Germinal center (tissue), 1 donor: ENCODE results near the gene KAT6B.
"Not testable (repeated sequence)": the region's sequence is repeated elsewhere in the genome, so short reads cannot be mapped to it uniquely, and the experiment has no call there.

ENCODE experiments used
- DNase-seq: peaks from one replicate; pipeline ENCODE4 v3.0.0; 2012; ENCODE audit warnings: mixed read lengths, low spot score

Gene KAT6B

DNA sequence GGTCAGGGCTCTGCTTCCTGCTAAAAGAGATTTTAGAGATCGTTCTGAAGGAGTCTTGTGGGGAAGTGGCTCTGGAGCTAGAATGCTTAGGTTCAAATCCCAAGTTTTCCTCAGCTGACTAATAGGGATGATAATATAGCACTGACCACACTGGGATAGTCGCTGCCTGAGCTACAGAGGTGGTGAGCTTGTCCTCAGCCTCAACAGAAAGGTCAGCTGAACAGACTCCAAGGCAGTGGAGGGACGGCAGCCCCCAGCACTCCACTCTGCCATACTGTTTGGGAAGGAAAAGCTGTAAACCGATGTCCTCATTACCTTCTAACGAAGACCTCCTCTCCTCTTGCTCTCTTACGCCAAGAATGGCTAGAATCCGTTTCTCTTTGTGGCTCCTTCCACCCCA lies 36.2 kb downstream of the KAT6B start:
- DNase-seq, result no peak

- DNase-seq, result no peak
Measured at GRCh38 chr10:74863551-74863950, 37.2 kb downstream of the KAT6B start.

DNA sequence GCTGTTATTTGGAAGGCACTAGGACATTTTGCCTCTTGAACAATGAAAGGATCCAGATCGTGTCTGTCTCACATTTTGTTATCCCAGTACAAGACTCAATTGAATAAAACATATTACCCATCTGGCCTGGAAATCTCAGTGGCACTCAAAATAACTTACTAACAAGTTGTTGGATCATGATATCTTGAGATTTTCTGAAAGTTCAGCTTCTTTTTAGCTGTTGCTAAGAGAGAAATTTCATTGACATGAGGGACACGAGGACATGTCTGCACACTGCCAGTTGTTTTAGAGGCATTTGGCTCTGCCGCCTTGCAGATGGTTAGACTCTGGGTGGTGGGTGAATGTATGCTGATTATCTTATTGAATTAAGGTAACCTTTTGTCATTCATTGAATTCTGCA lies 41.0 kb downstream of the KAT6B start:
- no peak for DNase-seq

GRCh38 chr10:74868392-74868977 lies 42.1 kb downstream of the KAT6B start:
- no peak for DNase-seq

- DNase-seq, result no peak
Measured at GRCh38 chr10:74869635-74870034, 43.2 kb downstream of the KAT6B start.

DNA sequence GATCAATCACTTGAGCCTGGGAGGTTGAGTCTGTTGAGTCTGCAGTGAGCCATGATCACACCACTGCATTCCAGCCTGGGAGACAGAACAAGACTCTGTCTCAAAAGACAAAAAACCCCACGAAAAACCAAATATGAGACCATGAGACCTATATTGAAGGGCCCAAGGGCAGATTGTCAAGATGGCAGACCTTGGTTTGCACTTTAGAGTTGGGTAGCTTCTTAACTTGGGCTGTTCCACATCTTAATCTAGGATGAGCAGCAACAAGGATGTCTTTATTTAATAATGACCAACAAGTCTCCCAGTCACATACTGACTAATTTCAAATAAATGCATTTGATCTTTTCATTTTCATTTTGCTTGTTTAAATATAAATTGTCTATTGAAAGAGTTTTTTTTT lies 43.8 kb downstream of the KAT6B start:
- DNase-seq, result no peak

DNA sequence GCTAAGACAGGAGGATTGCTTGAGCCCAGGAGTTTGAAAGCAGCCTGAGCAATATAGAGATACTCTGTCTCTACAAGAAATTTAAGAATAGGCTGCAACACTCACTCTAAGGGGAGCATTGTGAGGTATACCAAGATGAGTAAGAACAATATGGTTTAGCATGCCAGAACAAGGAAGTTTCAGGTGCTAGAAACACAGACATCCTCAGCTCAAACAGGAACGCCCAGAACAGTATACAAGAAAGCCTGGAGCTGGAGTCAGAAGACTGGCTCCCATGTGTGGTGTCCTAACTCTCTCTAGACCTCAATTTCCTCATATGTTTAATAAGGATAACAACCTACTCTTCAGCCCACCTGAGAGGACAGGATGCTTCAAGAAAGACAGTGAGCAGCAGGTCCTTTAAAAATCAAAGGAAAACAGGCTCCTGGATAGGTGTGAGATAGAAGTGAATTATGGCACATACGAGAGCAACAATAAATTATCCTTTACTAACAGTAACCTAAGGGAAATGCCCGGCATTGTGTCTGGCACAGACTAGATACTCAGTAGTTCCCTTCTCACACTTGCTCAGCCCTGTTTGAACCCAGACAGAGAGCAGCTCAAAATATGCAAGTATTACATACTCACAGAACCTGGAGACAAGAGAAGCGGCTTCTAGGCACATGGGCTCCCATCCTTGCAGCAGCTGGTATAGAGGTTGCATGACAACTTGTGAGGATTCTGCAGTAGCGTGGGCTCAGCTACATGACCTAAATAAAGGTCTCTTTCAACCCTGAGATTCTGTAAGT lies 45.4 kb downstream of the KAT6B start:
- no peak for DNase-seq

DNA sequence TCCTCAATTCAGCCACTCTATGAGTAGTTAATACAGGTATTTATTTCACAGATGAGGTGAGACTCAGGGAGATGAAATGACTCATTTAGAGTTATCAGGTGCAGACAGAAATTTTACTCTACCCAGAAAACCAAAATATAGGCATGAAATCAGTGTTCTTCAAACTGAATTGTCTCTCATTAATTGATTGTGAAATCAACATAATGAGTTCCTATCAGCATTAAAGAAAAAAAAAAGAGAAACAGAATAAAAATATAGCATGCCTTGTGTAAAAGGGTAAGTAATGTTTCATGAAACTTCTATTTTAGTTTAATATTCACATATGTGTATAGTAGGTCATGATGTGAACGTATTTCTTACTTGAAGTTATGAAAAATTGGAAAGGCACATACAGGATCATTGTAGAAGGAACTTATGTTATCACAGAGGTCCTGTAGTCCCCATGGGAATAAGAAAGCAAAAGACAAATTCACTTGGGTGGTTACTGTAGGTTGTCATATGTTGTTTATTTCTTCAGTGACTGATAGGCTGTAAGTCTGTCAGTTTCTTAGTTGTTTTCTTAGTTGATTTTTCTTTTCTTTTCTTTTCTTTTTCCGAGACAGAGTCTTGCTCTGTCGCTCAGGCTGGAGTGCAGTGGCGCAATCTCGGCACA lies 47.5 kb downstream of the KAT6B start:
- no peak for DNase-seq

DNA sequence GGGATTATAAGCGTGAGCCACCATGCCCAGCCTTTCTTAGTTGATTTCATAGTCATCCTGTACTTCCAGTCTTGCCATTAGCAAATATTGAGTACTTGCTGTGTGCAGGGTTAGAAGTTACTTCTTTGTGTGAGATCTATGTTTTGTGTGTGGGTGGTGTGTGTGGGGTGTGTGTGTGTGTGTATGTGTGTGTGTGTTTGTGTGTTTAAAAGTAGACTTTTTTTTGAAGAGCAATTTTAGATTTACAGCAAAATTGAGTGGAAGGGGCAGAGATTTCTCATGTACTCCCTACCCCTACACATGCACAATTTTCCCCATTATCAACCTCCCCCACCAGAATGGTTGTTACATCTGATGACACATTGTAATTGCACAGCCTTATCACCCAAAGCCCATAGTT lies 48.2 kb downstream of the KAT6B start:
- no peak for DNase-seq

- DNase-seq, result no peak
Measured at GRCh38 chr10:74875068-74875467, 48.7 kb downstream of the KAT6B start.

DNA sequence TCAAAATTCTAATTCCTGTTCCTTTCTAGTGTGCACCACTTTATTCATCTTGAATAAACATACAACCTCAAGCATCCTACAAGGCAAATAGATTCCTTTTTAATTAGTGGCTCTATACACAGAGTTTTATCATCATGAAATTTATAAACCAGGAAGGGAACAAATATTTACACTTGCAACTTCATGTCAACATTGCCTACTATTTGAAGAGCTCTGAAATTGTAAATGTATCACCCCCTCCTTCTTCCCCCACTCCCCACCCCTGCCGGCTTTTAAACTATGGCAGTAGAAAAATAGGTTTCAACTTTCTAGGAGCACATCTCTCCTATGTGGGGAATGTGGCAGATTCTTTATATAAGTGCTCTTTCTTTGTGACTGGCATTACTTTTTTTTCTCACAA lies 49.6 kb downstream of the KAT6B start:
- DNase-seq, result no peak

GRCh38 chr10:74877054-74877453 lies 50.7 kb downstream of the KAT6B start:
- not testable (repeated sequence) for DNase-seq

- no peak for DNase-seq
Measured at GRCh38 chr10:74877898-74878297, 51.5 kb downstream of the KAT6B start.

DNA sequence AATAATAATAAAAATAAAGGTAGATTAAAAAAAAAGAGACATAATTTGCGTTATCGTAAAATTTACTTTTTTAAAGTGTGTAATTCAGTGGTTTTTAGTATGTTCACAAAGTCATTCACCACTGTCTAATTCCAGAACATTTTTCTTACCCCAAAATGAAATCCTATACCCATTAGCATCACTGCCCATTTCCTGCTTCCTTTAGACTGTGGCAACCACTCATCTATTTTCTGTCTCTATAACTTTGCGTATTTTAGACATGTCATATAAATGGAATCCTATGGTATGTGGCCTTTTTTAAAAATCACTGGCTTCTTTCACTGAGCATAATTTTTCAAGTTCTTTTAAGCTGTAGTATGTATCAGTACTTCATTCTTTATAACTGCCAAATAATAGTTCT lies 53.6 kb downstream of the KAT6B start:
- no peak for DNase-seq

DNA sequence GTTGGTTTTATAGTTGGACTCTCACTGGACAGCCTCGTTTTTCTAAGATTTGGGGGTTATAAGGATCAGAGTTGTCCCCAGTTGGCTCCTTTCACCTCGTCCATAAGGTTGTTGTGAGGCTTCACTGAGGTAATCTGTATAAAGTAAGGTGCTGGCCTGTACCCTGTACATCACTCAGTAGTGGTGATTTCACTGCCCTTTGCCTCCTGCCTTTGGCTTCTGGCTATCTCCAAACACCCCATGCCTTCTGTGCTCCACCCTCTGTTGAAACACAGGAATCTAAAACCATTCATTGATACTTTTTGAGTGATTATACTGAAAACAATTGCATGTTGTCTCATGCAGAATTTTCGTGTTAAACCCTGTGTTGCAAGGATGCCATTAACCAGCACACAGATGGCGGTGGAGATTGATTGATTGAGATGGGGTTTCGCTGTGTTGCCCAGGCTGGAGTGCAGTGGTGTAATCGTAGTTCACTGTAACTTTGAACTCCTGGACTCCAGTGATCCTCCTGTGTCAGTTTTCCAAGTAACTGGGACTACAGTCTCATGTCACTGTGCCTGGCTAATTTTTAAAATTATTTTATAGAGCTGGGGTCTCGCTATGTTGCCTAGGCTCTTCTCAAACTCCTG lies 55.0 kb downstream of the KAT6B start:
- no peak for DNase-seq

DNA sequence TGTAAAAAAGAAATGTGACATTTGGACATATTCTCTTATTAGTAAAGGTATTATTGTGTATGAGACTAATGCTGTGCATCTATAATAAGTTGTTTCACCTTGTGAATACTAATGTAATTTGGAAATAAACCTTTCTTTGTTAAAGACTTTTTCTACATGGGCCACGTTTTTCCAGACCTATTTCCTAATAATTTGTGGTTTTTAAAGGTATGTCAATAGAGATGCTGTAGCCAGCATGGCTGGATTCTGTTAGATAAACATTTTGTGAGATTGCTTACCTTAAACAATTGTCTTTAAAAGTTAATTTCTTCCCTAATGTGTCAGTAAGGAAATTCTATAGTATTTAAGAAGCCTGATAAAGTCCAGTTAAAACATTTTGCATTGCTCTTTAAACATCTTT lies 56.0 kb downstream of the KAT6B start:
- DNase-seq, result no peak

DNA sequence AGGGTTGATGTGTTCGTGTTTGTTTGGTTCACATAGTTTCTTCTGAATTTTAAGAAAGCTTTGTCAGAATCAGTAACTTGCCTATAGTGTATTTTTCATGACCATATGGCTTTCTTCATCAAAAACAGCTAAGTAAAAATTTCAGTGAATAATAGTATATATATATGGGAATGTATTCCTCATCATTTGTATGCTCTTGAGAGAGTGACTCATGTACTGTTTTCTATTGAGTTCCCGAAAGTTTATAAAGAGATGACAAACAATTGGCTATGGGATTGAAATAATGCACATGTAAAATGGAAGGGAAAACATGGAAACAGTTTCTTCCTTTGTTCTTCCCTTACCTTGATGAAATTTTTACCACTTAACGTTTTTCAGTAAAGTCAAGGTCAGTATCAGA lies 56.4 kb downstream of the KAT6B start:
- DNase-seq, result no peak

DNA sequence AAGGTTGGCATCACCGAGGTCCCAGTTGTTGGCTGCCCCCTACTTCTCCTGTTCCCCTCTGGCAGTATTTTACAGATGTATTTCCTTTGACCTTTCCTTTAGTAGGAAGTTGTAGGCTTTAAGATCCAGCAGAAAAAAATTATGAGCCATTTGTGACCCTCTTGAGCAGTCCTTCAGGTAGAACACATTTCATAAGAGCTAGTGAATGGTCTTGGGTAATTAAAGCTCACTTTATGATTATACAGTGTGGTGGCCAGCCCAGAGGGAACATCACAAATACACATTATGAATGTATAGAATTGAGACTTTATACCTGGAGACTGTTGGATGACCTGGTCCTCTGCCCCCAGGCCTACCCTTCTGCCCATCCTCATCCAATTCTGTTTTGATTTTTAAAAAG lies 57.0 kb downstream of the KAT6B start:
- DNase-seq, result no peak

- DNase-seq, result no peak
Measured at GRCh38 chr10:74887614-74888284, 61.3 kb downstream of the KAT6B start.

DNA sequence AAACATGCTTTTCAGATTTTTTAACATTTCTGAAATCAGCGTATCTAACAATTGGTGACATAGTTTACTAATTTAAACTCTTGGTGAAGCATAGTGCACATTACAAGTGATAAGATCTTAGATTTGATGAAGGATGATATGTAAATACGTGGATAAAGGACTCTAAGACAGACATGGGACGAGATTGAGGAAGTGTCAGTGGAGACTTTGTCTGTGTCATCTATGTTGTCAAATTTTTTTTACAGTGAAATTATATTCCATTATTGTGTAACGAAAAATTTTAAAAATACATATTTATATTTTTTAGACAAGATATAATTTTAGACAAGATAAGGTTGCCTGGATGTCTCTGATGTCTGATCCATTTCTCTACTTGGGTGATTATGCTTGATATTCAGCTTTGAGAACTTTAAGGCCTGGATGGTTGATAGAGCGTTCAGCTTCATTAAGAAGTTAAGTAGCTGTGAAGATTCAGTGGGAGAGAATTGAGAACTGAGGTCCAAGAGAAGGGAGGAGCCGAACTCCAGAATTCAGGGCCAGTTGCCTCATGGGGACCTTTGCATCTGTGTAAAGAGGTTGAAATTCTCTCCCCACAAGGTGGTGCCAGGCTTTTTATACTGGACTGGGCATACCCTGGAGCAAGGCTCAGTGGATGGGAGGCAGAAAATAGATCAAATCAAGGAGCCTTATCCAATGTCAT lies 62.7 kb downstream of the KAT6B start:
- DNase-seq, result no peak

GRCh38 chr10:74889662-74889998 lies 63.2 kb downstream of the KAT6B start:
- no peak for DNase-seq

- no peak for DNase-seq
Measured at GRCh38 chr10:74890460-74890859, 64.1 kb downstream of the KAT6B start.
